PFSK-1 (cell line): ENCODE measurements around the gene FIBCD1.

Experiments used
- POLR2AphosphoS5 ChIP-seq: IDR thresholded peaks from 2 replicates; pipeline ENCODE4 v1.6.1; 2012; ENCODE audit warnings: low read depth, mild to moderate bottlenecking, control low read depth, low read length, moderate library complexity
- SIN3A ChIP-seq: IDR thresholded peaks from 2 replicates; pipeline ENCODE4 v1.6.1; 2012; ENCODE audit warnings: mild to moderate bottlenecking, low read length, moderate library complexity, borderline replicate concordance; ENCODE audit not compliant: insufficient read depth
- TAF1 ChIP-seq: IDR thresholded peaks from 2 replicates; pipeline ENCODE4 v1.6.1; 2012; ENCODE audit warnings: low read length, control low read depth, borderline replicate concordance; ENCODE audit not compliant: insufficient read depth

GRCh38 chr9:130920233-130920632 lies 18.8 kb downstream of the FIBCD1 start:
- no peak for TF ChIP-seq POLR2AphosphoS5
- TF ChIP-seq TAF1, result no peak
- TF ChIP-seq SIN3A, result no peak
